ENCODE results near the gene DERA.

DNA sequence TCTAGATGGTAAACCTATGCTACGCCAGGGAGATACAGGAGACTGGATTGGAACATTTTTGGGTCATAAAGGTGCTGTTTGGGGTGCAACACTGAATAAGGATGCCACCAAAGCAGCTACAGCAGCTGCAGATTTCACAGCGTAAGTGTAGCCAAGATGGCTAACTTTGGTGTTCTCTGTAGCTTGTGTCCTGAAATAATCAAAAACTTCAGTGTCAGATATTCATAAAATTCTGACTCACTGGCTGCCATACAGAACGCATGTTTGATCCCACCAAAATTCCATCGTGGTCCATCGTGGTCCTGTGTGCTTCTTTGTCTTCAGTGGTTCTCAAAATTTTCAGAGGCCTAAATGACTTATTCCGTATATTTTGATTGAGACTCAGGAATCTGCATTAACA, 27.6 kb upstream of the DERA start:
- TF ChIP-seq, protein P1, sequence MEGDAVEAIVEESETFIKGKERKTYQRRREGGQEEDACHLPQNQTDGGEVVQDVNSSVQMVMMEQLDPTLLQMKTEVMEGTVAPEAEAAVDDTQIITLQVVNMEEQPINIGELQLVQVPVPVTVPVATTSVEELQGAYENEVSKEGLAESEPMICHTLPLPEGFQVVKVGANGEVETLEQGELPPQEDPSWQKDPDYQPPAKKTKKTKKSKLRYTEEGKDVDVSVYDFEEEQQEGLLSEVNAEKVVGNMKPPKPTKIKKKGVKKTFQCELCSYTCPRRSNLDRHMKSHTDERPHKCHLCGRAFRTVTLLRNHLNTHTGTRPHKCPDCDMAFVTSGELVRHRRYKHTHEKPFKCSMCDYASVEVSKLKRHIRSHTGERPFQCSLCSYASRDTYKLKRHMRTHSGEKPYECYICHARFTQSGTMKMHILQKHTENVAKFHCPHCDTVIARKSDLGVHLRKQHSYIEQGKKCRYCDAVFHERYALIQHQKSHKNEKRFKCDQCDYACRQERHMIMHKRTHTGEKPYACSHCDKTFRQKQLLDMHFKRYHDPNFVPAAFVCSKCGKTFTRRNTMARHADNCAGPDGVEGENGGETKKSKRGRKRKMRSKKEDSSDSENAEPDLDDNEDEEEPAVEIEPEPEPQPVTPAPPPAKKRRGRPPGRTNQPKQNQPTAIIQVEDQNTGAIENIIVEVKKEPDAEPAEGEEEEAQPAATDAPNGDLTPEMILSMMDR (IDR thresholded peaks at IDR 0.05) = no peak
- no peak for TF ChIP-seq POLR2A (IDR thresholded peaks at IDR 0.05)

Data from adrenal gland (tissue), 5 donors.